Spleen (tissue), 11 donors: ENCODE data around the gene PKMYT1. TPM values are rescaled to one million over a fixed set of nuclear protein-coding genes. Genes with fewer than 3 reads are reported as not detected.
A peak's percentile ranks its signal among the peaks of the same experiment; 100 is the strongest.

ENCODE experiments used
- DNase-seq: peaks from one replicate; pipeline ENCODE4 v3.0.0-alpha.2; 2020
- H3K27ac ChIP-seq, 8 donors: fragments of 200-600 bp; sonication (generic) in 7 of 8; 1 replicate in 4 of 8; 2 replicates in 4 of 8; pipeline versions ENCODE4 v1.5.0 to v1.8.0; 2016 to 2021; ENCODE audit warnings: inconsistent platforms in 4 of 8, mild to moderate bottlenecking in 4 of 8, moderate library complexity in 1 of 8
- H3K27me3 ChIP-seq, 7 donors: fragments of 200-600 bp; sonication (generic) in 6 of 7; replicated peaks in 1 of 7; 1 replicate in 4 of 7; 2 replicates in 3 of 7; pipeline versions ENCODE4 v1.5.0 to v1.8.0; 2016 to 2021; ENCODE audit warnings: inconsistent platforms in 3 of 7, mild to moderate bottlenecking in 1 of 7
- H3K36me3 ChIP-seq, 6 donors: fragments of 200-600 bp; sonication (generic) in 5 of 6; 1 replicate in 4 of 6; 2 replicates in 2 of 6; pipeline versions ENCODE4 v1.5.0 to v1.8.0; 2016 to 2021; ENCODE audit warnings: inconsistent platforms in 2 of 6
- H3K4me1 ChIP-seq, 6 donors: fragments of 200-600 bp; sonication (generic) in 5 of 6; 1 replicate in 3 of 6; 2 replicates in 3 of 6; pipeline versions ENCODE4 v1.5.0 to v1.8.0; 2016 to 2021; ENCODE audit warnings: inconsistent platforms in 3 of 6
- H3K4me3 ChIP-seq, 8 donors: fragments of 200-600 bp; sonication (generic) in 7 of 8; 1 replicate in 4 of 8; 2 replicates in 4 of 8; pipeline versions ENCODE4 v1.5.0 to v1.8.0; 2016 to 2021; ENCODE audit warnings: inconsistent platforms in 4 of 8, mild to moderate bottlenecking in 4 of 8, moderate library complexity in 2 of 8
- H3K9me3 ChIP-seq, 8 donors: fragments of 200-600 bp; sonication (generic) in 7 of 8; 1 replicate in 4 of 8; 2 replicates in 4 of 8; pipeline versions ENCODE4 v1.5.0 to v1.8.0; 2016 to 2021; ENCODE audit warnings: inconsistent platforms in 4 of 8
- POLR2A ChIP-seq, 3 donors: fragments of 450-650 bp; IDR thresholded peaks; one replicate each; pipeline ENCODE4 v1.5.1; 2017; ENCODE audit warnings: antibody characterized with exemption in 3 of 3, mild to moderate bottlenecking in 1 of 3
- POLR2AphosphoS5 ChIP-seq, 3 donors: sonication (generic); formaldehyde crosslinking; IDR thresholded peaks; one replicate each; pipeline ENCODE4 v1.5.1; 2017; ENCODE audit warnings: antibody characterized with exemption in 3 of 3
- WGBS, 5 donors: extraction: QIAGEN DNeasy Blood & Tissue Kit in 3 of 5; methylation state at CpG; one replicate each; pipeline versions ENCODE4 v1.1.5 to v1.1.7; 2013 to 2018; 5-methylcytosine and 5-hydroxymethylcytosine counted together
- intact Hi-C: fragments of 100-400 bp; cut with DNase I; formaldehyde crosslinking; loops from one replicate; pipeline ENCODE4 v1.15.0; 2023; ENCODE audit warnings: low total_unique reads
- polyA plus RNA-seq, 3 donors: library from polyadenylated mRNA; stranded (reverse); fragments of 200-250 nt; gene quantifications; one replicate each; pipeline ENCODE4 v1.2.1, GENCODE V29; 2013
- total RNA-seq, 7 donors: library from RNA; depleted of rRNA in 3 of 7; stranded (reverse); fragments of >200 nt in 3 of 7; fragmentation: NEBNext Ultra II Directional in 4 of 7; extraction: Animal tissue kit (Norgen Biotek cat#: 25700) in 4 of 7; gene quantifications; one replicate each; pipeline versions ENCODE4 v1.1.0 to v1.2.1, GENCODE V29; 2016 to 2021
- TF ChIP-seq, protein P1 (sequence below), 11 experiments: fragments of 200-600 bp in 7 of 11; fragments of 450-650 bp in 4 of 11; sonication (generic) in 4 of 11; IDR thresholded peaks in 8 of 11; conservative IDR thresholded peaks in 3 of 11; 1 replicate in 7 of 11; 2 replicates in 4 of 11; pipeline versions ENCODE4 v1.4.0 to v1.8.0; 2016 to 2021; ENCODE audit warnings: antibody characterized with exemption in 11 of 11, inconsistent platforms in 4 of 11, mild to moderate bottlenecking in 1 of 11
- donor health status: healthy with polysubstance abuse.
- donor health status: DM: no; HTN: no; CAD: no; lungs with moderate emphysema.
- donor health status: DM: no; HTN: no; CAD: no.
- donor health status: Bipolar disorder and iron deficiency.
- donor health status: healthy.
- donor health status: DM: no; HTN: no; CAD: no.
- donor health status: DM: yes; HTN: yes; CAD: no.

The PKMYT1 gene
- total and polyA plus RNA-seq, 10 donors: 3.3 to 11.3 (median 6.2) TPM

DNA sequence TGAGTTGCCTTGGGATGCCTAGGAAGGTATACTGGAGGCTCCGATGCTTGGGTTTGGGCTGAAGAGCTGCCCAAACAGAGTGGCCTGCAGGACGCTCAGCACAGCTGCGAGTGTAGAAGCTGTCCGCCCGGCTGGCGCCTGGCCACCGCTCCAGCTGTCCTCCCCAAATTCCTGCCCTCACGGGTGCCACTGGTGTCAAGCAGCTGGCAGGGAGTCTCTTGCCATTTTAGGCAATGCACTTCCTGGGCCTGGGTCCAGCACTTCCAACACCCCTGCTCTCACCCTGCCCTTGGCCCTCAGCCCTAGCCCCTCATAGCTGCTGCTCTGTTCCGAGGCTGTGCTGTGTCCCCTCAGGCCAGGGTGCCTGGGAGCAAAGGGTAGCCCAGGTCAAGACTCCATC lies 5.2 kb upstream of the PKMYT1 start:
- TF ChIP-seq POLR2AphosphoS5 (IDR thresholded peaks at IDR 0.05) (peak; percentile 45 to 72 (median 53)), POLR2A (IDR thresholded peaks at IDR 0.05) (no peak)
- TF ChIP-seq, protein P1, sequence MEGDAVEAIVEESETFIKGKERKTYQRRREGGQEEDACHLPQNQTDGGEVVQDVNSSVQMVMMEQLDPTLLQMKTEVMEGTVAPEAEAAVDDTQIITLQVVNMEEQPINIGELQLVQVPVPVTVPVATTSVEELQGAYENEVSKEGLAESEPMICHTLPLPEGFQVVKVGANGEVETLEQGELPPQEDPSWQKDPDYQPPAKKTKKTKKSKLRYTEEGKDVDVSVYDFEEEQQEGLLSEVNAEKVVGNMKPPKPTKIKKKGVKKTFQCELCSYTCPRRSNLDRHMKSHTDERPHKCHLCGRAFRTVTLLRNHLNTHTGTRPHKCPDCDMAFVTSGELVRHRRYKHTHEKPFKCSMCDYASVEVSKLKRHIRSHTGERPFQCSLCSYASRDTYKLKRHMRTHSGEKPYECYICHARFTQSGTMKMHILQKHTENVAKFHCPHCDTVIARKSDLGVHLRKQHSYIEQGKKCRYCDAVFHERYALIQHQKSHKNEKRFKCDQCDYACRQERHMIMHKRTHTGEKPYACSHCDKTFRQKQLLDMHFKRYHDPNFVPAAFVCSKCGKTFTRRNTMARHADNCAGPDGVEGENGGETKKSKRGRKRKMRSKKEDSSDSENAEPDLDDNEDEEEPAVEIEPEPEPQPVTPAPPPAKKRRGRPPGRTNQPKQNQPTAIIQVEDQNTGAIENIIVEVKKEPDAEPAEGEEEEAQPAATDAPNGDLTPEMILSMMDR (IDR thresholded peaks at IDR 0.05 in 8 of 11, conservative IDR thresholded peaks at IDR 0.05 in 3 of 11): no peak
- intact Hi-C loops: no loop called here
- 79 to 88% (median 81%) methylated on average over 6 to 9 of the region's 9 CpGs for WGBS, 5 donors
- Histone ChIP-seq H3K27ac (no peak overlapping the region), H3K36me3 (no peaks in the 10 kb centered on the region), H3K9me3 (no peaks in the 10 kb centered on the region), H3K27me3 (peaks cover 0 to 48% (median 3%) of the 10 kb centered on the region in 7 donors), H3K4me1 (peaks cover 16 to 51% (median 27%) of the 10 kb centered on the region in 6 donors), H3K4me3 (no peak overlapping the region)
- no peak for DNase-seq

DNA sequence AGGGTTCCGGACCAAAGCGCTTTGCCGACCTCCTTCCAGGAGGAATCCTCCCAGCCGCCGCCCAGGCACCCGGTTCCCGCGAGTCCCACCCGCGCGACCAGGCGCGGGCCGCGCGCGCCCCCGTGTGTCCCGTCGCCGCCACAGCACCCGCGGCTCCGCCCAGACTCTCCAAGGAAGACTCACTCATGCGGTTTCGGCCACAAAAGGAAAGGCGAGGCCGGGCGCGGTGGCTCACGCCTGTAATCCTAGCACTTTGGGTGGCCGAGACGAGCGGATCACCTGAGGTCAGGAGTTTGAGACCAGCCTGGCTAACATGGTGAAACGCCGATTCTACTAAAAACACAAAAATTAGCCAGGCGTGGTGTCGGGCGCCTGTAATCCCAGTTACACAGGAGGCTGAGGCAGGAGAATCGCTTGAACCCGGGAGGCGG lies 3.5 kb upstream of the PKMYT1 start:
- Histone ChIP-seq H3K36me3 (no peaks in the 10 kb centered on the region), H3K4me1 (peaks cover 16 to 65% (median 38%) of the 10 kb centered on the region in 6 donors), H3K27ac (no peak overlapping the region), H3K9me3 (no peaks in the 10 kb centered on the region), H3K4me3 (peak overlapping the region in 5 of 8 donors; percentile 4 to 53 (median 13)), H3K27me3 (peaks cover 0 to 45% (median 8%) of the 10 kb centered on the region in 7 donors)
- TF ChIP-seq POLR2A (IDR thresholded peaks at IDR 0.05) (no peak), POLR2AphosphoS5 (IDR thresholded peaks at IDR 0.05) (peak in 2 of 3 donors; percentile 36 to 55)
- TF ChIP-seq, protein P1 (IDR thresholded peaks at IDR 0.05 in 8 of 11, conservative IDR thresholded peaks at IDR 0.05 in 3 of 11): peak; percentile 67 to 99 (median 95)
- peak; percentile 93 for DNase-seq
- intact Hi-C loops: no loop called here
- 7 to 15% (median 9%) methylated on average over 18 to 42 of the region's 42 CpGs for WGBS, 5 donors

DNA sequence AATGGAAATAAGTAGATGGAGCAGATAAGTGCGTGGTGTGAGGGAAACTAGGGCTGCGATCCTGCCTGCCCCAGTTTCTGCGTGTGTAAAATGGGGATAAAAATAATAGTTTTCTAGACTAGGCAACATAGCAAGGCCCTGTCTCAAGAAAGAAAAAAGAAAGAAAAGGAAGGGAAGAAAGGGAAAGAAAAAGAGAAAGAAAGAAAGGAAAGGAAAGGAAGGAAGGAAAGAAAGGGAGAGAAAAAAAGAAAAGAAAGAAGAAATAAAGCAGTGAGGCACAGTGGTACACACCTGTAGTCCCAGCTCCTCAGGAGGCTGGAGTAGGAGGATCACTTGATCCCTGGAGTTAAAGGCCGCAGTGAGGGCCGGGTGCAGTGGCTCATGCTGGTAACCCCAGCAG lies 2.2 kb upstream of the PKMYT1 start:
- Histone ChIP-seq H3K4me3 (no peak overlapping the region), H3K36me3 (peaks cover 0 to 4% (median 0%) of the 10 kb centered on the region in 6 donors), H3K9me3 (no peaks in the 10 kb centered on the region), H3K4me1 (peaks cover 16 to 65% (median 38%) of the 10 kb centered on the region in 6 donors), H3K27me3 (peaks cover 0 to 32% (median 5%) of the 10 kb centered on the region in 7 donors), H3K27ac (no peak overlapping the region)
- 91 to 95% (median 92%) methylated on average over 5 of the region's 5 CpGs for WGBS, 5 donors
- DNase-seq: no peak
- no peak for TF ChIP-seq POLR2A (IDR thresholded peaks at IDR 0.05)
- TF ChIP-seq, protein P1 (IDR thresholded peaks at IDR 0.05 in 8 of 11, conservative IDR thresholded peaks at IDR 0.05 in 3 of 11): no peak
- no peak for TF ChIP-seq POLR2AphosphoS5 (IDR thresholded peaks at IDR 0.05)
- intact Hi-C loops: no loop called here

DNA sequence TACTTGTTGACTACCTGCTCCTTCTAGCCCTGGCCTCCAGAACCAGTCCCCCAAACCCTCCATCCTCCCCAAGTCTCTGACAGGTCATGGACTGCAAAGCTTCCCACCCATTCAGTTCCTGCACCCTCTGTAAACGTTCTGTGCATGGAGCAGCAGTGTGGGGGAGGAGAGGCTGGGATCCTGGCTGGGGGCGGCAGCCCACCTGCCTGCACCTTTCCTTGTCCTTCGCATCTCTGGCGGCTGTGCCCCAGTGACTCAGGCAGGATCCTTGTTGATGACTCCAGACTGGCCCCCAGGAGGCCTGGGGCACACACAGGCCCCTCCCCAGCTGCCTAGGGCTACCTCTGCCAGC lies 1.6 kb upstream of the PKMYT1 start:
- no peak for TF ChIP-seq POLR2A (IDR thresholded peaks at IDR 0.05)
- TF ChIP-seq POLR2AphosphoS5 (IDR thresholded peaks at IDR 0.05): no peak
- TF ChIP-seq, protein P1 (IDR thresholded peaks at IDR 0.05 in 8 of 11, conservative IDR thresholded peaks at IDR 0.05 in 3 of 11): no peak
- intact Hi-C loops: no loop called here
- DNase-seq: no peak
- 65 to 85% (median 75%) methylated on average over 4 of the region's 4 CpGs for WGBS, 5 donors
- H3K9me3 ChIP-seq: no peaks in the 10 kb centered on the region
- no peak overlapping the region for H3K4me3 ChIP-seq
- peaks cover 0 to 26% (median 5%) of the 10 kb centered on the region in 7 donors for H3K27me3 ChIP-seq
- peak overlapping the region in 1 of 8 donors; percentile 91 for H3K27ac ChIP-seq
- peaks cover 16 to 65% (median 38%) of the 10 kb centered on the region in 6 donors for H3K4me1 ChIP-seq
- H3K36me3 ChIP-seq: peaks cover 0 to 9% (median 0%) of the 10 kb centered on the region in 6 donors
